ENCODE measurements around the gene FRG2.
"Not testable (repeated sequence)": the region's sequence is repeated elsewhere in the genome, so short reads cannot be mapped to it uniquely, and the experiment has no call there.

DNA sequence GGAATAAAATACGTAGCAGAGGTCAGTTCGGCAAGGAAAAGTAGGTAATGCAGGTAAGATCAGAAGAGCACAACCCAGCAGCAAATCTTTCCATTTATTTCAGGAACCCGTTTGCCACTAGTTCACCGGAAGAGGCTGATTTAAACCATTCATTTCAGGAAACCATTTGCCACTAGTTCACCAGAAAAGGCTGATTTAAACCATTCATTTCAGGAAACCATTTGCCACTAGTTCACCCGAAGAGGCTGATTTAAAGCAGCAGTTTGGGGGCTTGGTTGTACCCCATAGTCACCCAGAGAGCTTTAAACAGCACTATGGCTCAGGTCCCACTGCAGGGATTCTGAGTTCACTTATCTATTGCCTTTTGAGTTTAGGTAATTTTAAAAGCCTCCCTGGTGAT, 4.2 kb upstream of the FRG2 start:
- TF ChIP-seq, protein P1, sequence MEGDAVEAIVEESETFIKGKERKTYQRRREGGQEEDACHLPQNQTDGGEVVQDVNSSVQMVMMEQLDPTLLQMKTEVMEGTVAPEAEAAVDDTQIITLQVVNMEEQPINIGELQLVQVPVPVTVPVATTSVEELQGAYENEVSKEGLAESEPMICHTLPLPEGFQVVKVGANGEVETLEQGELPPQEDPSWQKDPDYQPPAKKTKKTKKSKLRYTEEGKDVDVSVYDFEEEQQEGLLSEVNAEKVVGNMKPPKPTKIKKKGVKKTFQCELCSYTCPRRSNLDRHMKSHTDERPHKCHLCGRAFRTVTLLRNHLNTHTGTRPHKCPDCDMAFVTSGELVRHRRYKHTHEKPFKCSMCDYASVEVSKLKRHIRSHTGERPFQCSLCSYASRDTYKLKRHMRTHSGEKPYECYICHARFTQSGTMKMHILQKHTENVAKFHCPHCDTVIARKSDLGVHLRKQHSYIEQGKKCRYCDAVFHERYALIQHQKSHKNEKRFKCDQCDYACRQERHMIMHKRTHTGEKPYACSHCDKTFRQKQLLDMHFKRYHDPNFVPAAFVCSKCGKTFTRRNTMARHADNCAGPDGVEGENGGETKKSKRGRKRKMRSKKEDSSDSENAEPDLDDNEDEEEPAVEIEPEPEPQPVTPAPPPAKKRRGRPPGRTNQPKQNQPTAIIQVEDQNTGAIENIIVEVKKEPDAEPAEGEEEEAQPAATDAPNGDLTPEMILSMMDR (IDR thresholded peaks at IDR 0.05): not testable (repeated sequence)
- not testable (repeated sequence) for TF ChIP-seq CEBPB (IDR thresholded peaks at IDR 0.05); MAFK (IDR thresholded peaks at IDR 0.05; ENCODE audit: partially characterized antibody); POLR2A (IDR thresholded peaks at IDR 0.05; ENCODE audit: low read length); PHF8 (IDR thresholded peaks at IDR 0.05; ENCODE audit: borderline replicate concordance, low read depth); RAD21 (conservative IDR thresholded peaks at IDR 0.05 in 1 of 2, IDR thresholded peaks at IDR 0.05 in 1 of 2); GATA3 (IDR thresholded peaks at IDR 0.05; ENCODE audit: borderline replicate concordance); RFX5 (IDR thresholded peaks at IDR 0.05); RNF2 (IDR thresholded peaks at IDR 0.05; ENCODE audit: borderline replicate concordance, low read depth)
- TF ChIP-seq, protein P2, sequence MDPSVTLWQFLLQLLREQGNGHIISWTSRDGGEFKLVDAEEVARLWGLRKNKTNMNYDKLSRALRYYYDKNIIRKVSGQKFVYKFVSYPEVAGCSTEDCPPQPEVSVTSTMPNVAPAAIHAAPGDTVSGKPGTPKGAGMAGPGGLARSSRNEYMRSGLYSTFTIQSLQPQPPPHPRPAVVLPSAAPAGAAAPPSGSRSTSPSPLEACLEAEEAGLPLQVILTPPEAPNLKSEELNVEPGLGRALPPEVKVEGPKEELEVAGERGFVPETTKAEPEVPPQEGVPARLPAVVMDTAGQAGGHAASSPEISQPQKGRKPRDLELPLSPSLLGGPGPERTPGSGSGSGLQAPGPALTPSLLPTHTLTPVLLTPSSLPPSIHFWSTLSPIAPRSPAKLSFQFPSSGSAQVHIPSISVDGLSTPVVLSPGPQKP (IDR thresholded peaks at IDR 0.05; ENCODE audit: low read depth, low read length): not testable (repeated sequence)
- TF ChIP-seq, protein P3, sequence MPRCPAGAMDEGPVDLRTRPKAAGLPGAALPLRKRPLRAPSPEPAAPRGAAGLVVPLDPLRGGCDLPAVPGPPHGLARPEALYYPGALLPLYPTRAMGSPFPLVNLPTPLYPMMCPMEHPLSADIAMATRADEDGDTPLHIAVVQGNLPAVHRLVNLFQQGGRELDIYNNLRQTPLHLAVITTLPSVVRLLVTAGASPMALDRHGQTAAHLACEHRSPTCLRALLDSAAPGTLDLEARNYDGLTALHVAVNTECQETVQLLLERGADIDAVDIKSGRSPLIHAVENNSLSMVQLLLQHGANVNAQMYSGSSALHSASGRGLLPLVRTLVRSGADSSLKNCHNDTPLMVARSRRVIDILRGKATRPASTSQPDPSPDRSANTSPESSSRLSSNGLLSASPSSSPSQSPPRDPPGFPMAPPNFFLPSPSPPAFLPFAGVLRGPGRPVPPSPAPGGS (IDR thresholded peaks at IDR 0.05): not testable (repeated sequence)
- TF ChIP-seq, protein P4, sequence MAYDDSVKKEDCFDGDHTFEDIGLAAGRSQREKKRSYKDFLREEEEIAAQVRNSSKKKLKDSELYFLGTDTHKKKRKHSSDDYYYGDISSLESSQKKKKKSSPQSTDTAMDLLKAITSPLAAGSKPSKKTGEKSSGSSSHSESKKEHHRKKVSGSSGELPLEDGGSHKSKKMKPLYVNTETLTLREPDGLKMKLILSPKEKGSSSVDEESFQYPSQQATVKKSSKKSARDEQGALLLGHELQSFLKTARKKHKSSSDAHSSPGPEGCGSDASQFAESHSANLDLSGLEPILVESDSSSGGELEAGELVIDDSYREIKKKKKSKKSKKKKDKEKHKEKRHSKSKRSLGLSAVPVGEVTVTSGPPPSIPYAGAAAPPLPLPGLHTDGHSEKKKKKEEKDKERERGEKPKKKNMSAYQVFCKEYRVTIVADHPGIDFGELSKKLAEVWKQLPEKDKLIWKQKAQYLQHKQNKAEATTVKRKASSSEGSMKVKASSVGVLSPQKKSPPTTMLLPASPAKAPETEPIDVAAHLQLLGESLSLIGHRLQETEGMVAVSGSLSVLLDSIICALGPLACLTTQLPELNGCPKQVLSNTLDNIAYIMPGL (CRISPR knock-in tag; IDR thresholded peaks at IDR 0.05; ENCODE audit: borderline replicate concordance): not testable (repeated sequence)
- TF ChIP-seq, protein P5, sequence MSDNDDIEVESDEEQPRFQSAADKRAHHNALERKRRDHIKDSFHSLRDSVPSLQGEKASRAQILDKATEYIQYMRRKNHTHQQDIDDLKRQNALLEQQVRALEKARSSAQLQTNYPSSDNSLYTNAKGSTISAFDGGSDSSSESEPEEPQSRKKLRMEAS (IDR thresholded peaks at IDR 0.05): not testable (repeated sequence)

All from A549 (cell line).